HG02678 (cell line): ENCODE measurements around the gene KCNG1.

Experiments used
- ATAC-seq: cut with Tn5 transposase; IDR thresholded peaks from one replicate; pipeline ENCODE4 v1.9.1; 2021; ENCODE audit warnings: mild to moderate bottlenecking, moderate library complexity; ENCODE audit not compliant: unreplicated experiment

The KCNG1 gene

DNA sequence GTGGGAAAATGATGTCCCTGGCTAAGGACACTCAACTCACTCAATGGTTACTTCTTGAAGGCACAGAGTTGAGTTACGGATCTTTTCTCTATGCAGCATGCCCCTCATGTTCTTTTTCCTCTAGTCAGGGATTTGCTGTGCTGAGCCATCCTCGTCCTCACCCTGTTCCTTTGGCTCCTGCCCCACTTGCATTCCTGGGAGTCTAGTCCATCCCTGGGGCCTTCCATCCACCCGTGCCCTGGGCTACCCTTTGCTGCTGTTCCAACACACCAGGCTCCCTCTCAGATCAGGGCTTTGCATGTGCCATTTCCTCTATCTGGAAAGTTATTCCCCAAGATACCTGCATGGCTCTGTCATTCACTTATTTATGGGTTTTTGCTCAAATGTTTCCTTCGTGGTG, 13.3 kb upstream of the KCNG1 start:
- ATAC-seq: no peak

DNA sequence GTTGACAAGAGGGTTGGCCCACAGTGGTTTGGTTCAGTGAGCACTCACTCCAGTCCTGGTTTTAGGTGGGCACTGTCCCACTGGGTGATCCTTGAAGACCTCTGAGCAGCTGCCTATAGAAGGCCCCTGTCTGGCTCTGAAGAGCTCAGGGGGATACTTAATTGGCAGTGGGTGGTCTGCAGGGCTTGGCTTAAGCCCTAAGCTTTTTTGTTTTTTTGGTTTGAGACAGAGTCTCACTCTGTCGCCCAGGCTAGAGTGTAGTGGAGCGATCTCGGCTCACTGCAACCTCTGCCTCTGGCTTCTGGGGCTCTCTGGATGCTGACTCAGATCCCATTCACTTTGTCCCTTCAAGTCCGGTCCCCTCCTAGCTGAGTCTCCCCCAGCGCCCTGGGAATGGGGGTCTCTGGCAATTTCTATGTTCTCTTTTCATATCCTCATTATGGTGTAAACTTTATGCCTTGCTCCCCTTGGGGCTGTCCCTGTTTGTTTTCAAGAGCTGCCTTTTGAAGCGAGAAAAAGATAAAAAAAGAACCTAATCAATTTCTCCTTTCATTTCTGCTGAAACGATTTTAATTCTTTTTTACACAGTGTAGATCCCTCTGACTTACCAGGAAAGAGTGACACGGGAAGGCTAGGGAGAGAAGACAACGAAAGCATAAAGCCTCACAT, 12.2 kb upstream of the KCNG1 start:
- no peak for ATAC-seq

DNA sequence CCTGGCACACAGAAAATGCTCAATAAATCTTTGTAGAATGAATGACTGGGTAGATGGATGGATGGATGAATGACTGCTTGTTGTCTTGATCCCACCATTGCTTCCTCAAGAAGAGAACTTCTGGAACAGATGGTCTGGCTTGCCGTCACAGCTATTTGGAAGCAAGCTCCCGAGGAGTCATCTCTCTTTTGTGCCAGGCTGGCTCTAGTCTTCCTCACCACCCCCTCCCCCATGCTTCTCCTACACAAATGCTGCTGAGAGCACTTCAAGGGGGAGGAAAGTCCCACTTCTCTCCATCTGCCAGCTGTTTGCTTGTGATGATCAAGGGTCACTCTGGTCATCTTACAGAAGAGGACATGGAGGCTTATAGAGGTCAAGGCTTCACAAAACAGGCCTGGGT, 11.6 kb upstream of the KCNG1 start:
- no peak for ATAC-seq

DNA sequence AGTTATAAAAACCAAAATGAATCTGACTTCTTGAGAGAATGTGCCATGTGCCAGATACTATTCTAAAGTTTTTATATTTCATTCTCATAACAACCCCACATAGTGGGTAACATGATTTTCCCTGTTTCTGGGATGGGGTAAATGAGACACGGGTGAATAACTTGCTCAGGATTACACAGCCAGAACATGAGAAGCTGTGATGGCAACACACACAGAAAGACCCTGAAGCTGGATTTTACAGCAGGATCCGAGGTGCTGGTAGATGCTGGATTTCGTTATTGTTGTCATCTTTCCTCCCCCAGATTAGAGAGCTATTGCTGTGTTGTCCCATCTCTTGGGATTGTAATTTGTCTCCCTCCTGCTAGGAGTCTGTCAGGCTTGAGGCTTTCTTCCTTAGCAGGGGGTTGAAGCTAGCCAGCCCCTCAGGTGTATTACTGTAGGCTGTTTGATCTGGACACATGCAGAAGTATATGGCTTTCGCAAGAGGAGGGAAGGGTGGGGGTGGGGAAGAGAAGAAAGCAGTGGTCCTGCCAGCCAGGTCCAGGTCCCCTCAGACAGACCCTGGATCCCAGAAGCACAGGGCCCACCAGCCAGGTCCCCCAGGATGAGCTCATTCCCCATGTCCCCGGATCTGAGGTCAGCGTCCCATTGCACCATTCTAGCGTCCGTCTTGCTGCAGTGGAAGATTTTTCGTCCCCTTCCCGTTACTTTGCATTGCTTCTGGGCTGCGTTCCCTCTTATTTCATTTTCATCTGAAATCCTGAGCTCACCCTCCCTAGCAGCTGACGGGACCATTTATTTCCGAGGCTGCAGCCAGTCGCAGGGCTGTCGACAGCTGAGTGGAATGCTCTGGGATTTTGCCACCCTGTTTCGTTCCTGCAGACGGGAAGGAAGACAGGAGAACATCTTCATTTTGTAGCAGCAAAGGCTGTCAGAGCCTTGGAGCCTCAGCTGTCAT, 7.3 kb upstream of the KCNG1 start:
- no peak for ATAC-seq

DNA sequence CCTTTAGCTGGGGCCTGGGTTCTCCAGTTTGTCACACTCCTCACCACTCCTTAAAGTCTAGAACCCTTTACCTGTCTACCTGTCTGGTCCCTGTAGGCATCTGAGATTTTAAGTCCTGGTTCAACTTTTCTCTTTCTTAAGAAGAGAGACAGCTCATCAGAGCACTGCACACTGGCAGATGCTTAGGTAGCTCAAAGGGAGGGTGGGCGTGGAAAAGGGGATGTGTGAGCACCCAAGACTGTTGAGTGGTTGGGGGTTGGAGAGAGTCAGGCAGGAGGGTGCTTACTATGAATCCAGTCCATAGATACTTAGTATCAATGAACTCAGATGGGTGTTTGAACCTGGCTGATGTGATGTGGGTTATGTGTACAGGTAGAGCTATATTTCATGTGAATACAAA, 6.6 kb upstream of the KCNG1 start:
- no peak for ATAC-seq

DNA sequence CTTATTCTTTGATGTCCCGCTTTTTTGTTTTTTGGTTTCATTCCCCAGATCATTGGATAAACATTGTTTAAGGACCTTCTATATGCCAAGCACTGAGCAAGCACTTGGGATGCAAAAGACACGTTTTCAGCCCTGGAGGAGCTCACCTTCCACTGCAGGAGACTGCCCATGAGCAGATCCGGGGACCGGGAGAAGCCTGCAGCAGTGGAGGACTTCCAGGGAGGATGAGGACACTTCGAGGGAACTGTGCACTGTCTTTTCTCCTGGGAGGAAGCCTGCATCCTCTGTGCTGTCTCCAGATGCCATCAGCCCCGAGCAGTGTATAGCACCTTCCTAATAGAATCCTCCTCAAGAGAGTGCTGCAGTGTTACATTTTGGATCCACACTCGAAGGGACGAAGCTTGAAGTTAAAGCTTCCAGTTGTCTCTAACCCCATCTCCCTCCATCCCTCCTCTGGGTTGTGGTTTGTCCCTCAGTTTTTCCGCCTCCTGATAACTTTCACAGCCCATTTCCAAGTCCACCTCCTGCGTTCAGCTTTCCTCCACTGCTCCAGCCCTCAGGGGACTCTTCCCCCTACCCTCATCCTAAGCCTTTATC, 5.8 kb upstream of the KCNG1 start:
- ATAC-seq: no peak

DNA sequence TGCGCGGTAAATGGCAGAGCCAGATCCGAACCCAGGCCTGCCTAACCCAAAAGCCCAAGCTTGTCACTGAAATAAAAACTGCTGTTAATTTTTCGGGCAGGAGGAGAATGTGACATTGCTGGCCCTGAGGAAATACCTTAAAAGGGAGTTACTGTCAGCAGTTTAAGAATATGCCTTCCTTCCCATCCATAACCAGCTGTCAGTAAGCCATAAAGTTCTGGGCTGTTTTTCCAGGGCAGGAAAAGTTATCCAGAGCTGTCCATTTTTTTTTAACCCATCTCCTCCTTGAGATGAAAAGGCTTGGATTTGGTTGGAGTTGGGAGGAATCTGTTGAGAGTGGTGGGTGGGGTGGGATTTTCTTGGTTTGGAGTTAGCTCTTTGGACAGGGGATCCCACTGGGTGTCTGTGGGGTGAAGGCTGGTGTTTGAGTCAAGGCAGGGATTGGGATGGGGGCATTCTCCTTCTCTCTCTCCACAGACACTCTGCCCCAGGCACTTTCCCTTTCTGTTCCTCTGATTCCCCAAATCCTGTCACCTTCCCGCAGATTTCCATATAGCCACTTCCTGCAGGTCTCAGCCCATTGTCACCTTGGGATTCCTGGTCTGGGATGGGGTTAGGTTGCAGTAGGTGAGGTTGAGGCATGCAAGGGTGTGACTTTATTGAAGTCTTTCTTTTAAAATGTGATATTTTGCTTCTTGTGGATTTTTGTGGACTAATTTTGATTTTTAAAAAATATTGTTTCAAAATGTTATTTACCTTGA, 4.3 kb upstream of the KCNG1 start:
- ATAC-seq: no peak

DNA sequence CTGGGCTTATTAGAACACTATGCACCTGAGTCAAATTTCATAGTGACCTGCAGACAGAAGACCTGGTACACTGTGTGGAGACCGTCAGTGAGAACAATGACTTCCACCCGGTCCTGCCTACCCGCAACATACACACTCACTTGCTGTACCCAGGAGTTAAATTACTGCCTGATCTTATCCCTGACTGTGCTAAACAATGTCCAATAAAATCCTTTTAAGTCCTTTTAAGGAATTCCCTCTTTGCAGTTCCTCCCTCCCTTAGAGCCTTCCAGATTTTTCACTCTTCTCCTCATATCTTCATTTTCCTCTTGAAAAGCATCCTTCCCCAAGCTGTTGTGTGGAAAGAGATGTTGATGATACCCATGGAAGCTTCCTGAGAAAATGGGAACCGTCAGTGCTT, 3.4 kb upstream of the KCNG1 start:
- no peak for ATAC-seq

DNA sequence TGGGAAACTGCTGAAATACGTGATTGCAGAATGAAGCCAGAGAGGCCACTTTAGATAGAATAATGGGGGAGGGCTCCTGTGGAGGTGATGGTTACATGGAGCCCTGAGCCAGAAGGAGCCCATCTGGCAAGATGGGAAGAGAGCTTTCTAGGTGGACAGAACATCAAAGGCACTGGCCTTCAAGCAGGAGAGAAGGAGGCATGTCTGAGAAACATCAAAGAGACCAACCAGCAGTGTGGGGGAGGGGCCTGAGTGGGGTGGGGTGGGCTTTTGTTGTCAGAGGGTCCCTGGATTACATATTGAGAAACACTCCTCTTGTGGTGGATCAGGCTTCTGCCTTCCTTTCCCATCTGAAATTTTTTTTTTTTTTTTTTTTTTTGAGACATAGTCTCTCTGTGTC, 1.9 kb upstream of the KCNG1 start:
- ATAC-seq: no peak

DNA sequence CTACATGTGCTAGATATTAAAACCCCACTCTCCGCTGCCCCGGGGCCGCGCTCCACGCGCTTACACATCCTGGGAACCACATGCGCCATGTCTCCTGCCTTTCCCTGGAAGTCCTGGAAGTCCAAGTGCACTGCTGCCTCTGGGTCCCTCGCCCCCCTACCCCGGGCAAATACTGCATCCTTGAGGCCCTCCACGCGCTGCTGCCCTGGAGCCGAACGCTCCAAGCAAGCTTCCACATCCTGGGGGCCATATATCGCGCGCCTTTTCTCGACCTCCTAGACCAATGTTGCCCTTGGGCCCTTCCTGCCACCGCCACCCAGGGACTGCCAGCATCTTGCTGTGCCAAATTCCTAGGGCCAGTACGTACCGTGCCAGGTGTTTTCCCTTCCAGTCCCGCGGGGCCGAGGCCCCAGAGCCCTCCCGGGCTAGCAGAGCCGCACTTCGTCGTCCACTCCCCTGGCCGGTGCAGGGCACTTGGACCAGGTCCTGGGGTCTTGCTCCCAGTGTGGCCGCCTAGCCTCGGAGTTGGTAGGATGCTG, 779 bp upstream of the KCNG1 start:
- ATAC-seq: no peak

DNA sequence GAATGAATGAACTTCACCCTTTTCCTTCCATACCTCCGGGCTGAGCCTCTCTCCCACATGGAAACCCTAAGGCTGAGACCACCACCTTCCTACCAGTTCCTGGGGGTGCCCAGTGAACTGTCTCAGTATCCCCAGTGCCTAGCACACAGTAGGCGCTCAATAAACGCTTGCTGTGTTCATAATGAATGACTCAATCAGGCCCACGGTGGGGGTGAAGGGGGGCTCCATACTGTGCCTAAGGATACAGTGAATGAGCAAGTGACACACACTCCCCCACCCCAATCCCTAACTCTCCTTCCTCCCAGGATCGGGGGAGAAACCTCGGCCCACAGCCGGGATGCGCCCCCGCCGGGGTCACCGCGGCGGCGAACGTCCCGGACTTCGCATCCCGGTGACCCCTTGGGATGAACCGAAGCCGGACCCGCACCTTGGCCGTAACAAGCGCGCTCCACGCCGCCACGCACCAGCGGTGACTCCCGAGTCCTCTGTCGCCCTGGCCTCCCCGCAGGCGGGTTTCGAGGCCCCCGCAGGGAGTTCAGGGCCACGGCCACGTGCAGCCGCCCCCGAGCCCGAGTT, 592 bp downstream of the KCNG1 start:
- no peak for ATAC-seq

DNA sequence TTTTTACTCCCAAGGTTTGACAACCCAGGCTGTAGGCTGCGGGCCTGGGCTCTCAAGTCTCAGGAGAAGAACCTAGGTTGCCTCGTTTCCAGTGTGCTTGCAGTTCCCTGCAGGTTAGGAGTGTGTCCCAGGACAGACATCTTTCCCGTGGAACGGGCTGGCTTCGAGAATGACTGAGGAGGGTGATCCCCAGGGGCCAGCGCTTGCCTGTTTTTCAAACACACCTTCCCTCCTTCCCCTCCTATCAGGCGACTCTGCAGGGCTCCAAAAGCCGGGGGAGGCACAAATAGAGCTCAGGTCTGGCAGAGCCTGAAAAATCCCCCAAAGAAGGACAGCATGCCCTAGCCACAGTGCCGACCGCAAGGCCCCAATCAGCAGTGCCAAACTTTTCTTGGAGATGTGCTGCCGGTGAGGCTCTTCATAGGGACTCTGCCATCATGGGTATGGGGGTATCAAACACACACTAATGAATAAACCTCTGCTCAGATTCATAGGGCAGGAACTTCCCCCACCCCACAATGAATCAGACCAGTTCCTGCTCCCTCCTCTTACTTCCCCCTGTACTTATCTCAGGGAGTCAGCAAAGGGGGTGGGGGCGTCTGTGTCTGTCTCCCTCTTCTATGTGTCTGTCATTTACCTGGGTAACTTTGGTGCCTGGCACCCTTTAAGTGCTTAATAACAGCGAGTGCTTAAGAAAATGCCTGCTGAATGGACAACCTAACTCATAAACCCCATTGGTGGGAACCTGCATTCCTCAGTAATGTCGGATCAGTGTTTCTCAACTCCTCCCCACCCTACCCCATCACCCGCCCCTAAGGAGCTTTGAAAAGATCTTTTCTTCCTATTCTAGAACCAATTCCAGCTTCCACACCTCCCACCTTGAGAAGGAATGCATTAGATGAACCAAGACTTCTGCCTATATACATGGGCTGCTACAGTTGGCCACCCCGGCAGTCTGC, 1.6 kb downstream of the KCNG1 start:
- ATAC-seq: no peak

DNA sequence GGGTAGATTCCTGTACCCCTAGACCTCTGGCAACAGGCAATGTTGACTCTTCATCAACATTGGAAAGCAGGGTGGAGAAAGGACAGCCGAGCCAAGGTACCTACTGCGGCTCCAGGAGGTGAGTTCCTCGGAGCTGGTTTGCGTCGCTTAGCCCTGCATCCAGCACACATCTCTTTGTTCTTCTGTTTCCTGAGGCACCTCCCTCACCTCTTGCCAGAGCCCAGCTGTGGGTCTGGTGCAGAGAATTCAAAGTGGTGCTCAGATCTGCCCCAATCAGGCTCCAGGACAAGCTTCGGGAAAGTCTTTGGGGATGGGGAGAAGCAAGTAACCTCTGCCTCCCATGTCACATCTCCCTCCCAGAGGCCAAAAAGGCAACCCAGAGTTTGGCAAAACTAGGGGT, 2.2 kb downstream of the KCNG1 start:
- no peak for ATAC-seq

DNA sequence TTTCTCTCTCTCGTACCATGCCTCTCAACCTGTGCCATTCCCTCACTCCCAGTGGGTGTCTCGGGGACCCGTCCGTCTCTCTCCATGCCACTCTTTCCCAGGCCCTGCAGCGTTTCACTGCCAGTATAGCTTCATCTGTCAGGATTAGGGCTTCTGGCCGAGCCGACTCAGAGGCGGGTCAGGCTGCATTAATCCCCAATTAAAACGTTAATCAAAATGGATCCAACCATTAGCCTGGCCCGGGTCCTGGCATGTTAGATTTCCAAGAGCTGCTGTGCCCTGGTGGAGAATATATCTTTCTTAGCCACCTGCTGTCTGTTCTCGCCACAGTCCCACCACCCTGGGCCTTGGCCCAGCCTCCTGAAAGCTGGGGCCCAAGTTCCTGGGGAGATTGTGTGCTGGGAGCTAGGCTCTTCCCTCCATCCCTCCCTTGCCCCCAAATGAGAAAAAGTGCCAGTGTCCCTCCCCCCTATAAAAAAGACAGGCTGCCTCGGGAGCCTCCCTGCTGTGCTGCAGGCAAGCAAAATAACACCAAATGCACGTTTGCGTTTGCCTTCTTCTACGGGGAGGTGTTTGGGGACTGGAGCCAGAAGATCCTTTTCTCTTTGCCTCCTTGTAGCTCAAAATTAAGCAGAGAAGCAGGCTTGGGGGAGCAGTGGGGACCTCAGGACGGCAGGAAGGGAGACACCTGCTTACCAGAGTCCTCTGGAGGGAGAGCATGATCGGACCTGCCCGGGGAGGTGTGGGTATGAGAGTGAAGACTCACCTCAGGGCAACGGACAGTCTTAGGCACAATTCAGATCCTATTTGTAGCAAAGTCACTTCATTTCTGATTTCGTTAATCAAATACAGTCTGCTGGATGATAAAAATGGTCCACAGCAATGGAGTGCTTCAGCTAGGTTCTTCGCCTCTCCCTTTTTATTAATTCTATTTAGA, 3.0 kb downstream of the KCNG1 start:
- ATAC-seq: no peak

DNA sequence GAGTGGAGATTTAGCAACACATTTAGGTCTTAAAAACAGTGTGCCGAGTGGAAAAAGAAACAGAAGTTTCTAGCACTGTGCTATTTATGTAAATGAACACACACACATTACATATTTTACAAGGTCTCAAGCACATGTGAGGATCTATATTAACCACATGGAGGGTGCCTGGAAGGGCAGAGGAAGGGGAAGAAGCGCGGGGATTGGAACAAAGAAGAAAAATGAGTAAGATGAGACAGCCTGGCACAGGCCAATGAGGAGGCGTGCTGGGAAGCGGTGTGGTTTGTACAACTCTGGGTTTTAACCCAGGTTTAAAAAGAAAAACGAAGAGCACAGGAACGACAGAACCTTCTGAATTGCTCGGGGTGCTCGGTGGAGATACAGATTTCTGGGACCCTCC, 5.7 kb downstream of the KCNG1 start:
- no peak for ATAC-seq

DNA sequence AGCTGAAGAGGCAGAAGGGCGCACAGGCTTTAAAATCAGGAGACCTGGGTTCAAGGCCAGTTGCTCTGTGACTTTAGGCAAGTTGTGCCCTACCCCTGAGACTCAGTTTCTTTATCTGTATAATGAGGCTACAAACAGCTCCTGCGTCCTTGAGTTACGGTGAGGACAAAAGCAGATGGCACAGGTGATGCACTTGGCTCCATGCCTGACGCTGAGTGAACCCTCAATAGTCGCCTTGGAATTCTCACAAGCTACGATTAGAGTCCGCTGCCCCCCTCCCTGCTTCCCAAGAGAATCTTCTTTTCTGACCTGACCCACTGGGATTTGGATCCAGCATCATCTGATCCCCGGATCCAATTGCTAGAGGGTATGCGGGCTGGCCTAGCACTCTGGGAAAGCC, 6.4 kb downstream of the KCNG1 start:
- ATAC-seq: no peak

DNA sequence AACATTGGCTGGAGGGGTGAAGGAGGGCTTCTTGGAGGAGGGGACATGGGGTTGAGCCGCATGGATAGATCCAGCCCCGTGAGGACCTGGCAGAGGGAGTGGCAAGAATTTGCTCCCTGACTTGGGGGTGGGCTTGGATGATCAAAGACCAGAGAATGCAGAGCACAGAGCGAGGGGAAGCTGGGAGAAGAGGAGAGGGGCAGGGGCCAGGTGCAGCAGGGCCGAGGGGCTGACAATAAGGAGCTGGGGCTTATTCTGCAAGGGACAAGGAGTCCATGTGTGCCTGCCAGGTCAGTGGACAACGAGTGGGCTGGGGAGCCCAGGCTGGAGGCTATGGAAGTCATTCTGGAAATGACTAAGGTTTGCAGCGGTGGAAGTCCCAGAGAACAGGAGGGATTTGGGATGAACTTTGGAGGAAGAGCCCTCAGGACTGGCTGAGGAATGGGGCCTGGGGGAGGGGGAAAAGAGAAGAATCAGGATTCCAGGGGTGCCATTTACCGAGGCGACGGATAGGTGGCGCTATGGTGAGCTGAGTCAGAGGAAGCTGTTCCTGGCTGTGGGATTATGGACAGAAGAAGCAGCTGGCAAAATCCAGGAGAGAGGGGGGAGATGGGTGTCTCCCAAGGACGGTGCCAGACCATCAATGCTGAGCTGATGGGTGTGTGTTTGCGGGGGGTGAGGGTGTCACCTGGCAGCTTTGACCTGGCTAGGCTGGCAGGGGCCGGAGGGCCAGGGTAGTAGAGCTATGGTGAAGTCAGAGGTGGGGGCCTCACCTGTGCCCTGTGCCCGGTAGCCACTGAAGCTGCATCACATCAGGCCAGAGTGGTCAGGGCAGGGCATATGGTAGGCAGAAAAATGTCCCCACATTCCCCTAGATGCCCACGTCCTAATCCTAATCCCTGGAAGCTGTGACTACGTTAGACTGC, 7.8 kb downstream of the KCNG1 start:
- no peak for ATAC-seq
